ENCODE results near the gene CD28.

- TF ChIP-seq EP300 (IDR thresholded peaks at IDR 0.05) (no peak), CTCF (IDR thresholded peaks at IDR 0.05) (no peak), POLR2AphosphoS5 (IDR thresholded peaks at IDR 0.05) (no peak), POLR2A (IDR thresholded peaks at IDR 0.05) (no peak)
Observed at GRCh38 chr2:203732092-203732952, 25.9 kb downstream of the CD28 start.
